ENCODE results near the gene ACTR3C.
"Not testable (repeated sequence)": the region's sequence is repeated elsewhere in the genome, so short reads cannot be mapped to it uniquely, and the experiment has no call there.

Gene ACTR3C

GRCh38 chr7:150336746-150337145, 13.4 kb upstream of the ACTR3C start:
- DNase-seq (ENCODE audit: low read depth), result no peak

GRCh38 chr7:150335774-150336112, 12.4 kb upstream of the ACTR3C start:
- DNase-seq (ENCODE audit: low read depth), result no peak

- no peak for DNase-seq (ENCODE audit: low read depth)
These were observed 11.9 kb upstream of the ACTR3C start for GRCh38 chr7:150335108-150335773.

DNA sequence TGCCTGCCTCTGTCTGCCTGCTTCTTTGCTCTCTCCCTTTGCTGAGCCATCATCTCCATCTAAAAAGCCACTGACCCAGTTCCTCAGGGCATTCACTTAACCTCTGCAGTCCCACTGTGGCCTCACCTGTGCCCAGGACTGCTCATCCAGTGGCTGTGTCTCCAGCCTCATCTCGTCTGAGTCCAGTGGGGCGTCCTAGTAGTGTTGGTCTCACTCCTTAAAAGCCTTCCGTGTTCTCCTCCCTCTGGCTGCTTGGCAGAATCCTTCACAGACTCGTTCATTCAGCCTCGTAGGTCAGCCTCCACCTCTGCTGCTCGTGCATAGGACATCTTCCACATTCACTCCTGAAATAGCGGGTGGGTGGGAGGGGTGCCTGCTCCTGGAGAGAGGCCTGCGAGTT, 10.8 kb upstream of the ACTR3C start:
- DNase-seq (ENCODE audit: low read depth), result no peak

DNA sequence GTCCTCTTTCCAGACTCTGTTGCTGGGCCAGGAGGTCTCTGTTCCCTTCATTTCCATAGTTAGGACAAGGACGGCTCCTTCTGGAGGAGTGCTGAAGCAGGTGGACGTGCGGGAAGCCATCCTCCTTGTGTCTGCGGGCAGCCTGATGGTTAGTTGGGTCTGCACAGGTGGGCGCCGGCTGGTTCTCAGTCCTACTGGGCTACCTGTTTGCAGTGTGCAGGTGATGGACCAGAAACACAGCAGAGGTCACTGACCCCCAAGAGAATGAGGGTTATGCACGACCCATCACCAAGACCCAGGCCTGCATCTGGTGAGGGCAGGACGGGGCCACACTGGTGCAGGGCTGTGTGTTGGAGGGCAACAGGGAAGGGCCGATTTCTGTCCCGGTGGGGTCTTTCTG, 10.3 kb upstream of the ACTR3C start:
- no peak for DNase-seq (ENCODE audit: low read depth)

GRCh38 chr7:150332852-150333635, 9.7 kb upstream of the ACTR3C start:
- DNase-seq (ENCODE audit: low read depth), result no peak

- DNase-seq (ENCODE audit: low read depth), result no peak
These were observed 7.0 kb upstream of the ACTR3C start for GRCh38 chr7:150330211-150330885.

- DNase-seq (ENCODE audit: low read depth), result no peak
These were observed 6.2 kb upstream of the ACTR3C start for GRCh38 chr7:150329331-150330120.

- no peak for DNase-seq (ENCODE audit: low read depth)
These were observed 4.0 kb upstream of the ACTR3C start for GRCh38 chr7:150327308-150327707.

DNA sequence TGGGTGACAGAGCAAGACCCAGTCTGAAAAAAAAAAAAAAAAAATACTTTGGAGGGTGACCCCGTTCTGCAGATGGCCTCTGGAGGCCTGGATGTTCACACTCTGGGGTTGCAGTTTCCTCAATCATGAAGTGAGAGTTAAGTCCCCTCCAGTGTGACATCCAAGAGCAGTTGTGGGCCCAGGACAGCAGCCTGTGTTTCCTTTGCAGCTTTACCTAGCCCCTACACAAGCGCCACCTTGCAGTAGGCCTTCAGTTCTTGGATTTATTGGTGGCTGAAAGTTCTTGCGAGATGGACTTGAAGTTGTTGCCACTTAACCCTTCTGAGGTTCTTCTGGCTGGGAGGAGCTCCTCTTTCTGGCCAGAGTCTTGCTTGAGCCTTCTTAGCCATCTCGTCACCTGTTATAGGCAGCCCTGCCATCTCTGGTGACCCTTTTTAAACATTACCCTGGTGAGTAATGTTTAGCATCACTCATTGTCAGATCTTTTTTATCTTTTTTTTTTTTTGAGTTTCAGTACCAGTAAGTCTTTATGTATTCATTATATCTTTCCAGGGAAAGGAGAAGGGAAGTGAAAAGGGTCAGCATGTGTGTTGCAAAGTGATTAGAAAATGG, 3.4 kb upstream of the ACTR3C start:
- DNase-seq (ENCODE audit: low read depth), result no peak

DNA sequence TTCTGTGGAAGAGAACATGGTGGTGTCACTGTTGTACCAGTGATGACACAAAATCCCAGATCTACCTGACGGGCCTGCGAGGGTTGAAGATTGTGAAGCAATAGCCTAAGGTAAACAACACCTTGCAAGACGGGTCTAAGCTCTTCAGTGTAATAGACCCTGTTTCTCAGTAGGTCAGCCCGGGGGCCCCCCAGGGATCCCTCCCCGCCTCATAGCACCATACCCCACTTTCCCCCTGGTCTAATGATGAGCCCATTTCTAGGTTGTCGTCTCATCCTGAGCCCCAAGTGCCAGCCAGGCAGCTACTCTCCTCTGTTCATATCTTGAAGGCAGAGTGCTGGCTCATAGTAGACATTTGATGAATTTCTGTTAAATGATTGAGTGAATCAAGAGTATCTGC, 2.6 kb upstream of the ACTR3C start:
- no peak for DNase-seq (ENCODE audit: low read depth)

DNA sequence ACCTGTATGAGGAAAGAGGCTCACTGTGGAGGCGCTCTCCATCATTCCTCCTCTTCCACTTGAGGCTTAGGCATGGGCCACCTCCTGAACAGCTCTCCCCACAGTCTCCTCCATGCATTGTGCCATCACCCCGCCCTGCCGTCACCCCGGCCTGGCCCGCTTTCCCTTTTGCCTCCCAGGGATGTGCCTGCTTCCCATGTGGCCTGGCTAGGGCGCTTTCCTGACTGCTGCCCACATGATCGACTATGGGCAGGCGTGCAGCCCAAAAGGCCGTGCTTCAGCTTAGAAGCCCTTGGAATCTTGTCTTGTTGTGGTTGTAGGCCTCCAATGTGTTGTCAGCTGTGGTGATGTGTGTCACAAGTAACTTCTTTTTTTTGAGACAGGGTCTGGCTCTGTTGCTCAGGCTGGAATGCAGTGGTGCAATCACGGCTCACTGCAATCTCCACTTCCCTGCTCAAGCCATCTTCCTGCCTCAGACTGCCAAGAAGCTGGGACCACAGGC, 1.8 kb upstream of the ACTR3C start:
- DNase-seq (ENCODE audit: low read depth), result no peak

DNA sequence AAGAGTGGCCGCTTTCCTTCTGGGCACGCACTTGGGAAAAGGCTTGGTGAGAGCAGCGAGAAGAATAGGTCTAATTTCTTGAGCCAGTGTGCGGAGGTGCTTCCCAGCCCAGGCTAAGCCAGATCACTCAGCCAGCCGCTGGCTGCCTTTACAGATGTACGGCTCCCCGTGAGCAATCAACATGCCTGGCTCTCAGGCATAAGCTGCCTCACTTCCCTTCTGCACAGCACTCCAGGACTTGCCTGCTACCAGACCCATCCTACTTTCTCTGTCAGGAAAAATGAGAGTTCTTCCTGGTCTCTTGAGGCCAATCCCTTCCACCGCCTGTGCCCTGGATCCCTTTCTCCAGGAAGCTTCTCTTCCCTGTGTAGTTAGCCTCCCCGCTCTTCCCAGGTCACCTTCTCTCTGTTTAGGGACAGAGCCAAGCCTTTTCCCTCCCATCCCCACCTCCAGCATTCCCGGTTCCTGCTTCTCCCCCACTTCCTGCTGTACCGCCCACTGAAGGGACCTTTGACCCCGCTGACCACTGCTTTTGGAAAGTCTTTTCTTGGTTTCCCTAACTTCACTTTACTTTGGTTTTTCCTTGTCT, 1.1 kb upstream of the ACTR3C start:
- DNase-seq (ENCODE audit: low read depth), result no peak

- DNase-seq (ENCODE audit: low read depth), result no peak
These were observed 482 bp upstream of the ACTR3C start for GRCh38 chr7:150323682-150324372.

DNA sequence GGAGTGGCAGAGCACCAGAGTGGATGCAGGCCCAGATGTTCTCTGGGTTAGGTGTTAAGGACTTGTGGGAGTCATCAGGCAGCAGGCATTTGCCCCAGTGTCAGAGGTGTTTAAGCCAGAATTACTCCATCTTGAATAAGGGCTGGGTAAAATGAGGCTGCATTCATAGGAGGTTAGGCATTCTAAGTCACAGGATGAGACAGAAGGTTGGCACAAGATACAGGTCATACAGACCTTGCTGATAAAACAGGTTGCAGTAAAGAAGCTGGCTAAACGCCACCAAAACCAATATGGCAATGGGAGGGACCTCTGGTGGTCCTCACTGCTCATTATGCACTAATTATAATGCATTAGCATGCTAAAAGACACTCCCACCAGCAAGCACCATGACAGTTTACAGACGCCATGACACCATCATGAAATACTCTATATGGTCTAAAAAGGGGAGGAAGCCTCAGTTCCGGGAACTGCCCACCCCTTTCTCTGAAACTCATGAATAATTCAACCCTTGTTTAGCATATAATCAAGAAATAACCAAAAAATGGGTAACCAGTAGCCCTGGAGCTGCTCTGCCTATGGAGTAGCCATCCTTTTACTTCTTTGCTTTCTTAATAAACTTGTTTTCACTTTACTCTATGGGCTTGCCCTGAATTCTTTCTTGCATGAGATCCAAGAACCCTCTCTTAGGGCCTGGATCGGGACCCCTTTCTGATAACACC, 1.1 kb downstream of the ACTR3C start:
- DNase-seq (ENCODE audit: low read depth), result peak; percentile 61

DNA sequence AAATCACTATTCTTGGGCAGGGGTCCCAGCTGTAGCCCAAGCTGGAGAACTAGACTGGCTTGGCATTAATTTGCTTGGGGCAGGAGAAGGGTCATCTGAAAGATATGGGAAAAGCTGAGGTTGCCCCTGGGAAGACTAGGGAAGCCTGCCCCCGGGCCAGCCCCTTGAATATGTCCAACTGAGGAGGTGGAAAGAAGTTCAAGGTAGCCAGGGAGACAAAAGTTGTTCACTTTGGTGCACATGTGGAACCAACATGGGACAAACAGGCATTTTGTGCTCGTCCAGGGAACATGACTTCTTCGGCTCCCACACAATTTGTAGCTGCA, 1.6 kb downstream of the ACTR3C start:
- no peak for DNase-seq (ENCODE audit: low read depth)

DNA sequence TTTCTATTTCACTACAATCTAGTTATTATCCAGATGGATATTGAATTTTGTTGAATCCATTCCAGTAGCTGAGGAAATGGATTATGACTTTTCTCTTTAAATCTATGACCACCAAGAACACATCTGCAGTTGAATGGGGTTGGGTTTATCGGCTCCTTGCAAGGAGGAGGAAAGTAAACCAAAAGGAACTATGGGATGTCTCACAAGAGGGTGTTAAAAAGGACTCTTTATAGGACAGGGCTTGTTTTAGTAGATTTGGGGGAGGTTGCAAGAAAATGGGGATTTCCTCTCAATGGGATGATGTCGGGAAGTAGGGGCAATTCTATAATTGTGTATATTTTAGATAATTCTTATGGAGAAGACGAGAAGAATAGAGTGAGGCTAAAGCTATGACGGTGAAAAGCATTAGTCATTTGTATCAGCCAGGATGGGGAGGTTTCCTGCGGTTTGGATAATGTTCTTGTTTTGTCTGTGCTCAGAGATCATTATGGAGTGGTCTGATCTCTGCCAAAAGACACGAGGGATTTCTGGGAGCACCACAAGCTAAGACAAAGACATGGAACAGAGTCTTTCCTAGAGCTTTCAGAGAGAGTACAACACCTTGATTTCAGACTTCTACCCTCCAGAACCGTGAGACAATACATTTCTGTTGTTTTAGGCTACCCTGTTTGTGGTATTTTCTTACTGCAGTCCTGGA, 5.4 kb downstream of the ACTR3C start:
- DNase-seq (ENCODE audit: low read depth), result no peak

- DNase-seq (ENCODE audit: low read depth), result not testable (repeated sequence)
These were observed 6.4 kb downstream of the ACTR3C start for GRCh38 chr7:150316987-150317386.

DNA sequence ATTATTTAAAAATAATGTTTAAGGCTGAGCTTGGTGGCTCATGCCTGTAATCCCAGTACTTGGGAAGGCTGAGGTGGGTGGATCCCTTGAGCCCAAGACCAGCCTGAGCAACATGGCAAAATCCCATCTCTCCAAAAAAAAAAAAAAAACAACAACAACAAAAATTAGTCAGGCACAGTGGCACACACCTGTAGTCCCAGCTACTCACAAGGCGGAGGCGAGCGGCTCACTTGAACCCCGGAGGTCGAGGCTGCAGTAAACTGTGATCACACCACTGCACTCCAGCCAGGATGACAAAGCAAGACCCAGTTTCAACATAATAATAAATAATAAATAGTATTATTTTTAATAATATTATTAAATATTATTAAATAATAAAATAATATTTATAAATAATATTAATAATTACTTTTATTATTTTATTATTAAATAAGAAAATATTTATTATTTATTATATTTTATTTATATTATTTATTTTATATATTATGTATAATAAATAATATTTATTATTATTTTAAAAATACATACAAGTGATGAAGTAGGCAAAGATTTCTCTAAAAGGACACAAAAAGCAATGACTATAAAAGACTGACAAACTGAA, 8.6 kb downstream of the ACTR3C start:
- DNase-seq (ENCODE audit: low read depth), result no peak

All from stimulated activated CD4-positive, alpha-beta T cell treated with anti-CD3 and anti-CD28 coated beads, Interleukin-2, amount 100 ng/mL, for 4 hours (primary cell).